ENCODE measurements around the gene CMBL. TPM values are rescaled to one million over a fixed set of nuclear protein-coding genes. Genes with fewer than 3 reads are reported as not detected.

Gene CMBL
- total RNA-seq, 1 donor from 2014 or later = 0.75 TPM

DNA sequence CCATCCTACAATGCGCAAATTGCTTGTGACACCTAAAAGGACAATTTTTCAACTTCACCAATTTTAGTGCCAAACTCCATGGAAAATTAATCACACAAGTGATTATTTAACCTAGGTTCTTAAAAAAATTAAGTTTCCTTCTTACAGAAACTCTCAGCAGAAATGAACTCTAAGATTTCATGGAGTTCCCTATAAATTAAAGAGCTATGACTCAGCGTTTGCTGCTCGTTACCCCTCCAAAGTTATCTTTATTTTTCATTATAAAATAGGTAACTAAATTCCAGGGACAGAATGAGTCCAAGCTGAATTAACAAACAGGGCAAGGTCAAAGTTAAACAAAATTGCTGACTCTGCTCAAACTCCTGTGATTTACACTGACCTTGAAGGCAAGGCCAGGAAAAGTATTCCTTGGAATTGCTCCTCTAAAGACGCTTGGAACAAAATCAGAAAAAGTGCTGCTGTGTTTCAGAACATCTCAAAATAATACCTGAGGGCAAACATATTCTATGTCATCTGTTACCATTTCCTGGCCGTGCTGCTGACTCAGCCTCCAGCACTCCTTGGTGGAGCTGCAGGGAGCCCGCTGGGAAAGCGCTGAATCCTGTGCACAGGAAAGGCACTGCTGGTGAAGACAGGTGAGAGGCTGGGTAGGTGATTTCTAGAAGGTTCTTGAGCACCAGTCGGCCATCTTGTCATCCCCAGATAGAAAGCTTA lies 2.5 kb upstream of the CMBL start:
- Histone ChIP-seq H3K27me3 (no peaks in the 10 kb centered on the region), H3K9me3 (no peaks in the 10 kb centered on the region), H3K4me1 (peaks cover 0 to 11% of the 10 kb centered on the region in 2 donors), H3K27ac (no peak overlapping the region), H3K36me3 (no peaks in the 10 kb centered on the region), H3K4me3 (no peak overlapping the region)
- intact Hi-C loops (cut with DNase I) = no loop called here
- no peak for DNase-seq (ENCODE audit: low spot score in 2 of 2)
- TF ChIP-seq, protein P1, sequence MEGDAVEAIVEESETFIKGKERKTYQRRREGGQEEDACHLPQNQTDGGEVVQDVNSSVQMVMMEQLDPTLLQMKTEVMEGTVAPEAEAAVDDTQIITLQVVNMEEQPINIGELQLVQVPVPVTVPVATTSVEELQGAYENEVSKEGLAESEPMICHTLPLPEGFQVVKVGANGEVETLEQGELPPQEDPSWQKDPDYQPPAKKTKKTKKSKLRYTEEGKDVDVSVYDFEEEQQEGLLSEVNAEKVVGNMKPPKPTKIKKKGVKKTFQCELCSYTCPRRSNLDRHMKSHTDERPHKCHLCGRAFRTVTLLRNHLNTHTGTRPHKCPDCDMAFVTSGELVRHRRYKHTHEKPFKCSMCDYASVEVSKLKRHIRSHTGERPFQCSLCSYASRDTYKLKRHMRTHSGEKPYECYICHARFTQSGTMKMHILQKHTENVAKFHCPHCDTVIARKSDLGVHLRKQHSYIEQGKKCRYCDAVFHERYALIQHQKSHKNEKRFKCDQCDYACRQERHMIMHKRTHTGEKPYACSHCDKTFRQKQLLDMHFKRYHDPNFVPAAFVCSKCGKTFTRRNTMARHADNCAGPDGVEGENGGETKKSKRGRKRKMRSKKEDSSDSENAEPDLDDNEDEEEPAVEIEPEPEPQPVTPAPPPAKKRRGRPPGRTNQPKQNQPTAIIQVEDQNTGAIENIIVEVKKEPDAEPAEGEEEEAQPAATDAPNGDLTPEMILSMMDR (IDR thresholded peaks at IDR 0.05) = no peak

DNA sequence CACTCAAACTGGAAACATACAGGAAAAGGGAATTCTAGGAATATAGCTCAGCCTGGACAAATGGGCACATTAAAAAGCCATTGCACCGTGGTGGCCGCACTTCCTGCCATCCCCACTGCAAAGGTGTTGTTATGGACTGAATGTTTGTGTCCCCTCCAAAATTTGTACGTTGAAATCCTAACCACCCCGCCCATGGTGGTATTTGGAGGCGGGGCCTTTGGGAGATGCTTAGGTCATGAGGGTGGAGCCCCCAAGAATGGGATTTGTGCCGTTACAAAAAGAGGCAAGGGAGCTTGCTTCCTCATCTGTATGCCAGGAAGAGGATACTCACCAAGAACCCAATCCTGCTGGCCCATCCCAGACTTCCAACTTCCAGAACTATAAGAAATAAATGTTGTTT lies 1.1 kb upstream of the CMBL start:
- no peaks in the 10 kb centered on the region for H3K36me3 ChIP-seq
- H3K4me3 ChIP-seq = no peak overlapping the region
- no peaks in the 10 kb centered on the region for H3K27me3 ChIP-seq
- no peaks in the 10 kb centered on the region for H3K9me3 ChIP-seq
- intact Hi-C loops (cut with DNase I) = no loop called here
- no peak for DNase-seq (ENCODE audit: low spot score in 2 of 2)
- peaks cover 0 to 11% of the 10 kb centered on the region in 2 donors for H3K4me1 ChIP-seq
- TF ChIP-seq, protein P1 (IDR thresholded peaks at IDR 0.05) = no peak
- no peak overlapping the region for H3K27ac ChIP-seq

DNA sequence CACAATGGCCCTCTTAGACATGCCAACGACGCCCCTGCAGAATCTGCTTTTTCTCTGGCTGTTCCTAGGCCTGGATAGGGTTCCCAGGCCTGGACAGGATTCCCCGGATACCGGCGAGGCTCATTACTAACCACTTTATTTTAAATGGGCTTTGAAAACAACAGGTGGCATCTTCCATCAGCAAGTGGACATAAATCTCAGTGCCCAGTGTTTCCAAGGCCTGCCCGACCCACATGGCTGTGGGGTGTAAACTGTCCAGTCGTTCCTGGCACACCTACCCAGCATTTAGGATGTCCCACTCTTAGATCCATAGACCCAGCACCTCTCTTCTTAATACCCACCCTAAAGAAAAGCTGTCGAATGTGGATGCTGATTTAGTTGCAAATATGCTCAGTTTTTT lies 896 bp downstream of the CMBL start:
- DNase-seq (ENCODE audit: low spot score in 2 of 2) = no peak
- peaks cover 0 to 11% of the 10 kb centered on the region in 2 donors for H3K4me1 ChIP-seq
- H3K27ac ChIP-seq = peak overlapping the region; percentile 86 to 91

DNA sequence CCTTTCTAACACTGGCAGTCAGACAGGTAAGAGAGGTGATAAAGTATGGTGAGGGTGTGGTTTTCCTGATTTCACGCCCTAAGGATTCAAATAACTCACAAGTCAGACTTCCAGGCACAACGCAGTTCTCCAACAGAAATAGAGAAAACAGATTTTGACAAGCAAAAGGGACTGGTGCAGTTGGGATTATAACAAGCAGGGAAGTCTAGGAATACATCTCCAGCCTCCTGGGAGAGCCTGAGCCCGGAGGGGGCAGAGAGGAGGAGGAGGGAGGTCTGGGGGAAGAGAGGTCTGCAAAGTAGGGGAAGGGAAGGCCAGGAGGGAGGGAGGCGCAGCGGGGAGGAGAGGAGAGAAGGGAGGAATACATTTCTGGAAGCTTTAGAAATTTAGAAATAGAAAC lies 1.6 kb downstream of the CMBL start:
- intact Hi-C loops (cut with DNase I) = no loop called here
- H3K4me3 ChIP-seq = peak overlapping the region in 1 of 2 donors; percentile 93

More for the DNA sequence above, 896 bp downstream of the CMBL start:
- peak overlapping the region; percentile 75 to 93 for H3K4me3 ChIP-seq
- TF ChIP-seq, protein P1 (IDR thresholded peaks at IDR 0.05) = no peak
- intact Hi-C loops (cut with DNase I) = loop anchor here (1.0 kb wide), 1 partner anchor 23 kb away; no protein-coding TSS in a partner anchor
- no peaks in the 10 kb centered on the region for H3K27me3 ChIP-seq
- no peaks in the 10 kb centered on the region for H3K9me3 ChIP-seq
- no peaks in the 10 kb centered on the region for H3K36me3 ChIP-seq

DNA sequence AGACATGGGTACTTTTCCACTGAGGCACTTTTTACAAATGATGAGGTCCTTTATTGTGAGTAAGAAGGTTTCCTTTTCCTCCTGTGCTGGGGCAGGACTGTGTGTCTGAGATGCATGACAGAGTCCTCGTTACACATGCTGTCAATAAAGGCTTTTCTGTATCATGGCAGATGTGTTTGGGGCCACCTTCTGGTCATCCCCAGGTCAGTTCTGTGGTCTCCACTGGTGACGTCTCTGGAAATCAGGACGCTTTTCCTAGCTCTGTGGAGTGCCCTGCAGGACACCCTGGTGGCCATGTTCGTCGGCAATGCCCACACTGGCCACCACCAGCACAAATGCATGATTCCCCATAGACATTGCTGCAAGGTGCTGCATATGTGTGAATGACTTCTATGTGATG lies 2.8 kb downstream of the CMBL start:
- no peaks in the 10 kb centered on the region for H3K27me3 ChIP-seq
- intact Hi-C loops (cut with DNase I) = no loop called here
- peaks cover 0 to 11% of the 10 kb centered on the region in 2 donors for H3K4me1 ChIP-seq
- H3K9me3 ChIP-seq = no peaks in the 10 kb centered on the region
- DNase-seq (ENCODE audit: low spot score in 2 of 2) = no peak
- H3K27ac ChIP-seq = no peak overlapping the region
- H3K36me3 ChIP-seq = no peaks in the 10 kb centered on the region
- TF ChIP-seq, protein P1 (IDR thresholded peaks at IDR 0.05) = no peak
- no peak overlapping the region for H3K4me3 ChIP-seq

More for the DNA sequence above, 1.6 kb downstream of the CMBL start:
- H3K27me3 ChIP-seq = no peaks in the 10 kb centered on the region
- DNase-seq (ENCODE audit: low spot score in 2 of 2) = no peak
- H3K9me3 ChIP-seq = no peaks in the 10 kb centered on the region
- H3K4me1 ChIP-seq = peaks cover 0 to 11% of the 10 kb centered on the region in 2 donors
- H3K27ac ChIP-seq = peak overlapping the region in 1 of 2 donors; percentile 86
- TF ChIP-seq, protein P1 (IDR thresholded peaks at IDR 0.05) = no peak
- no peaks in the 10 kb centered on the region for H3K36me3 ChIP-seq
